ENCODE data around the gene ACTMAP.

DNA sequence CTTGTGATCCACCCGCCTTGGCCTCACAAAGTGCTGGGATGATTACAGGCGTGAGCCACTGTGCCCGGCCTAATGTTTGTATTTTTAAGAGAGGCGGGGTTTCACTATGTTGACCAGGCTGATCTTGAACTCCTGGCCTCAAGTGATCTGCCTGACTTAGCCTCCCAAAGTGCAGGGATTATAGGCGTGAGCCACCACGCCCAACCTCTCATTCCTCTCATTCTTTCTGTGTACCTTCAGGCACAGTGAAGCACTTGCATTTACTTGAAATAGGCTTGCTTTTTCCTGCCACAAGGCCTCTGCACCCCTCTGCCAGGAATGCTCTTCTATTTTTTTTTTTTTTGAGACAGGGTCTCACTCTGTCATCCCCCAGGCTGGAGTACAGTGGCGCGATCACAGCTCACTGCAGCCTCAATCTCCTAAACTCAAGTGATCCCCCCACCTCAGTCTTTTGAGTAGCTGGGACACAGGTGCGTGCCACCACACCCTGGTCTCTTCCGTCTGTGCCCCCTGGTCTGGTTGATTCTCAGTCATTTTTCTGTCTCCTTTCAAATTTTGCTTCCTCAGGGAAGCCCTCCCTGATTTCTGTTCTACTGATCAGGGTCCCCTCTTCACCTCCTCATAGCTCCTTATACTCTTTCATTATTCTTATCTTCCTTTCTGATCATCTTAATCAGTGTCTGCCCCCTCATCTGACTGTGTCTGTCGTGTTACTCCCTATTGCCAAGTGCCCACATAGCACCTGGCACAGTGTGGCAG is 15.1 kb downstream of the ACTMAP start:
- TF ChIP-seq EZH2 (IDR thresholded peaks at IDR 0.05; ENCODE audit: borderline replicate concordance, low read length) = no peak
- TF ChIP-seq, protein P1, sequence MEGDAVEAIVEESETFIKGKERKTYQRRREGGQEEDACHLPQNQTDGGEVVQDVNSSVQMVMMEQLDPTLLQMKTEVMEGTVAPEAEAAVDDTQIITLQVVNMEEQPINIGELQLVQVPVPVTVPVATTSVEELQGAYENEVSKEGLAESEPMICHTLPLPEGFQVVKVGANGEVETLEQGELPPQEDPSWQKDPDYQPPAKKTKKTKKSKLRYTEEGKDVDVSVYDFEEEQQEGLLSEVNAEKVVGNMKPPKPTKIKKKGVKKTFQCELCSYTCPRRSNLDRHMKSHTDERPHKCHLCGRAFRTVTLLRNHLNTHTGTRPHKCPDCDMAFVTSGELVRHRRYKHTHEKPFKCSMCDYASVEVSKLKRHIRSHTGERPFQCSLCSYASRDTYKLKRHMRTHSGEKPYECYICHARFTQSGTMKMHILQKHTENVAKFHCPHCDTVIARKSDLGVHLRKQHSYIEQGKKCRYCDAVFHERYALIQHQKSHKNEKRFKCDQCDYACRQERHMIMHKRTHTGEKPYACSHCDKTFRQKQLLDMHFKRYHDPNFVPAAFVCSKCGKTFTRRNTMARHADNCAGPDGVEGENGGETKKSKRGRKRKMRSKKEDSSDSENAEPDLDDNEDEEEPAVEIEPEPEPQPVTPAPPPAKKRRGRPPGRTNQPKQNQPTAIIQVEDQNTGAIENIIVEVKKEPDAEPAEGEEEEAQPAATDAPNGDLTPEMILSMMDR (IDR thresholded peaks at IDR 0.05; ENCODE audit: low read length) = no peak
